Measurements from ENCODE around the gene TMEM229A. TPM values are rescaled to one million over a fixed set of nuclear protein-coding genes. Genes with fewer than 3 reads are reported as not detected.

Gene TMEM229A
- polyA plus RNA-seq, 1 donor from 2014 or later = 0.31 TPM

DNA sequence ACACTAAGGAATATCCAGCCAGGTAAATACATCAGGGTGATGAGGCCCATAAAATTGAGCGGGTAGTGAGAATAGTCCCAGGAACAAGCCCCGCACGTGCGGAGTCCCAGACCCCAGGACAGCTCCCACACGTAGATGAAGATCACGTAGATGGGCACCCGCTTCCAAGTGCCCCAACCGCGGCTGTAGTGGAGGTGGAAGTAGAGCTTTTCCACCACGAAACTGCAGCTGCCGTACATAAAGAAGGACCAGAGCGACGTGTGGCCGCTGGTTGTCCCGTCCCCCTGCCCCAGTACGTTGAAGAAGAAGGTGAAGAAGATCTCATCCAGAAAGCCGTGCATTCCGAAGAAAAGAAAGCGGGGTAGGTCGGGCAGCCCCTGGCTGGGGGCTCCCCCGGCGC is 948 bp downstream of the TMEM229A start:
- Histone ChIP-seq H3K9me2 (ENCODE audit: insufficient read depth, low read length) (no peaks in the 10 kb centered on the region), H3K4me3 (ENCODE audit: low read length) (peak overlapping the region; percentile 94), H3K27ac (ENCODE audit: low read length) (no peak overlapping the region), H3K36me3 (ENCODE audit: insufficient read depth, low read length) (no peaks in the 10 kb centered on the region), H3K79me2 (replicated peaks; ENCODE audit: insufficient read depth, low read length) (no peaks in the 10 kb centered on the region), H3K27me3 (ENCODE audit: insufficient read depth, low read depth, low read length) (peaks cover 34% of the 10 kb centered on the region), H4K20me1 (ENCODE audit: insufficient read depth) (no peaks in the 10 kb centered on the region), H3F3A (ENCODE audit: insufficient read depth, low read length, poor library complexity, severe bottlenecking) (no peaks in the 10 kb centered on the region), H3K4me2 (ENCODE audit: low read length) (peak overlapping the region; percentile 75), H3K9ac (ENCODE audit: low read length) (peak overlapping the region; percentile 68), H3K9me3 (ENCODE audit: low read length) (no peaks in the 10 kb centered on the region), H2AFZ (ENCODE audit: low read depth, low read length) (peak overlapping the region; percentile 25)
- TF ChIP-seq EP300 (conservative IDR thresholded peaks at IDR 0.05; ENCODE audit: poor library complexity, severe bottlenecking) (no peak), TAF1 (IDR thresholded peaks at IDR 0.05; ENCODE audit: low read depth) (no peak), REST (IDR thresholded peaks at IDR 0.05; ENCODE audit: borderline replicate concordance) (no peak), RAD21 (conservative IDR thresholded peaks at IDR 0.05) (no peak), MXI1 (conservative IDR thresholded peaks at IDR 0.05; ENCODE audit: poor library complexity, severe bottlenecking) (no peak), POLR2AphosphoS5 (IDR thresholded peaks at IDR 0.05) (no peak), CTCF (IDR thresholded peaks at IDR 0.05; ENCODE audit: poor library complexity, severe bottlenecking) (no peak), EZH2 (IDR thresholded peaks at IDR 0.05; ENCODE audit: borderline replicate concordance, insufficient read depth, low read length, poor library complexity, severe bottlenecking) (no peak), SMC3 (conservative IDR thresholded peaks at IDR 0.05; ENCODE audit: poor library complexity) (no peak)

DNA sequence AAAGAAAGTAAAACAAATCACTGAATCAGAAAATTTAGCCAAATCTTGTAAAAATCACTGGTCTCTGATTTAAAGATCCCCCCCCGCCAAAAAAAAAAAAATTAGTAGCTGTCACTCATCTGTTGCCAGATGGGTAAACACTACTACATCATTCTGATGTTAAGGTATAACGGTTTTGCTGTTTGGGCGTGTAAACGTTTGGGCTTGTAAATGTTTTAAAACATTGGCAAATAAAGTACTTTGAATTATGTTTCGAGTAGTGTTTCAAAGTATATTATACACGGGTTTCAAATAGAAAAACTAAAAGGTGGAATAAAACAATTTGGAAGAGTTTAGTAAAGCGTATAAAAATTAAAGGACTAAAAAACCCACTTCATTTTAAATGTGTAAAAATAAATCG is 1.5 kb downstream of the TMEM229A start:
- H3K27me3 ChIP-seq (ENCODE audit: insufficient read depth, low read depth, low read length) = peaks cover 34% of the 10 kb centered on the region
- H3K27ac ChIP-seq (ENCODE audit: low read length) = no peak overlapping the region
- no peaks in the 10 kb centered on the region for H3F3A ChIP-seq (ENCODE audit: insufficient read depth, low read length, poor library complexity, severe bottlenecking)
- no peak for TF ChIP-seq MXI1 (conservative IDR thresholded peaks at IDR 0.05; ENCODE audit: poor library complexity, severe bottlenecking)
- no peak for TF ChIP-seq POLR2AphosphoS5 (IDR thresholded peaks at IDR 0.05)
- TF ChIP-seq EZH2 (IDR thresholded peaks at IDR 0.05; ENCODE audit: borderline replicate concordance, insufficient read depth, low read length, poor library complexity, severe bottlenecking) = no peak
- no peak for TF ChIP-seq RAD21 (conservative IDR thresholded peaks at IDR 0.05)
- no peak for TF ChIP-seq EP300 (conservative IDR thresholded peaks at IDR 0.05; ENCODE audit: poor library complexity, severe bottlenecking)
- H3K9ac ChIP-seq (ENCODE audit: low read length) = no peak overlapping the region
- no peaks in the 10 kb centered on the region for H3K36me3 ChIP-seq (ENCODE audit: insufficient read depth, low read length)
- H3K9me2 ChIP-seq (ENCODE audit: insufficient read depth, low read length) = no peaks in the 10 kb centered on the region
- no peaks in the 10 kb centered on the region for H4K20me1 ChIP-seq (ENCODE audit: insufficient read depth)
- H3K79me2 ChIP-seq (replicated peaks; ENCODE audit: insufficient read depth, low read length) = no peaks in the 10 kb centered on the region
- no peaks in the 10 kb centered on the region for H3K9me3 ChIP-seq (ENCODE audit: low read length)
- no peak overlapping the region for H2AFZ ChIP-seq (ENCODE audit: low read depth, low read length)
- peak overlapping the region; percentile 75 for H3K4me2 ChIP-seq (ENCODE audit: low read length)
- peak overlapping the region; percentile 94 for H3K4me3 ChIP-seq (ENCODE audit: low read length)
